Stimulated activated memory B cell treated with anti-CD40 and anti-IgM and Interleukin-4, amounts not matched to agents 10 μg/mL and 1 μg/mL and 100 μg/mL, for 72 hours (primary cell): ENCODE results near the gene SLC47A1.
A peak's percentile ranks its signal among the peaks of the same experiment; 100 is the strongest.
"Not testable (repeated sequence)": the region's sequence is repeated elsewhere in the genome, so short reads cannot be mapped to it uniquely, and the experiment has no call there.

Experiments used
- ATAC-seq: fragments of 150-1000 bp; cut with Tn5 transposase; 2 replicates; pipeline ENCODE4 v1.10.0; 2021
- H3K27ac Mint-ChIP-seq: one replicate; pipeline ENCODE4 v1.8.0; 2022; ENCODE audit warnings: mild to moderate bottlenecking, mixed read lengths
- H3K27me3 Mint-ChIP-seq: one replicate; pipeline ENCODE4 v1.8.0; 2022; ENCODE audit warnings: mixed read lengths
- H3K36me3 Mint-ChIP-seq: one replicate; pipeline ENCODE4 v1.8.0; 2022; ENCODE audit warnings: mixed read lengths
- H3K4me1 Mint-ChIP-seq: one replicate; pipeline ENCODE4 v1.8.0; 2022; ENCODE audit warnings: mixed read lengths
- H3K4me3 Mint-ChIP-seq: one replicate; pipeline ENCODE4 v1.8.0; 2022; ENCODE audit warnings: mild to moderate bottlenecking, moderate library complexity, mixed read lengths
- H3K9me3 Mint-ChIP-seq: one replicate; pipeline ENCODE4 v1.8.0; 2022; ENCODE audit warnings: mixed read lengths

The SLC47A1 gene

DNA sequence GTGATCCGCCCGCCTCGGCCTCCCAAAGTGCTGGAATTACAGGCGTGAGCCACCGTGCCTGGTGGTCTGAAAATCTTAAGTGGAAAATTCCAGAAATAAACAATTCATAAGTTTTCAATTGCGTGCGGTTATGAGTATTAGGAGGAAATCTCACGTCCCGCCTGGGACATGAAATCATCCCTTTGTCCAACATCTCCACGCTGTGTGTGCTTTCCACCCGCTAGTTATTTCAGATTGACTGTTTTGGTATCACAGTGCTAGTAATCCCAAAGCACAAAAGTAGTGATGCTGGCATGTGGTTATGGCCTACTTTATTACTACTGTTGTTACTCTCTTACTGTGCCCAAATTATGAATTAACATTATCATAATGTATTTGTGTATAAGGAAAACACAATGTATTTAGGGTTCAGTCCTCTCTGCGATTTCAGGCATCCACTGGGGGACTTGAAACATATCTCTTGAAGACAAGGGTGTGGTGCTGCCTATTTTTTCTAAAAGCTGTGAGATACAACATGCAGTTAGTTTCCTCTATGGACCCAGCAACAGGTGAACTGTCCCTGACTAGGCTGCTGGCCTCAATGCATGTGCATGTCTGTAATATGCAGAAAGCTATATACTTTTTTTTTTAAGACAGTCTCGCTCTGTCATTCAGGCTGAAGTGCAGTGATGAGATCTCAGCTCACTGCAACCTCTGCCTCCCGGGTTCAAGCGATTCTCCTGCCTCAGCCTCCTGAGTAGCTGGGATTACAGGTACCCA, 32.3 kb downstream of the SLC47A1 start:
- Mint-ChIP-seq H3K4me1 (peaks cover 23% of the 10 kb centered on the region), H3K36me3 (no peaks in the 10 kb centered on the region), H3K27ac (no peak overlapping the region), H3K27me3 (no peaks in the 10 kb centered on the region), H3K9me3 (no peaks in the 10 kb centered on the region), H3K4me3 (no peak overlapping the region)
- no peak for ATAC-seq

DNA sequence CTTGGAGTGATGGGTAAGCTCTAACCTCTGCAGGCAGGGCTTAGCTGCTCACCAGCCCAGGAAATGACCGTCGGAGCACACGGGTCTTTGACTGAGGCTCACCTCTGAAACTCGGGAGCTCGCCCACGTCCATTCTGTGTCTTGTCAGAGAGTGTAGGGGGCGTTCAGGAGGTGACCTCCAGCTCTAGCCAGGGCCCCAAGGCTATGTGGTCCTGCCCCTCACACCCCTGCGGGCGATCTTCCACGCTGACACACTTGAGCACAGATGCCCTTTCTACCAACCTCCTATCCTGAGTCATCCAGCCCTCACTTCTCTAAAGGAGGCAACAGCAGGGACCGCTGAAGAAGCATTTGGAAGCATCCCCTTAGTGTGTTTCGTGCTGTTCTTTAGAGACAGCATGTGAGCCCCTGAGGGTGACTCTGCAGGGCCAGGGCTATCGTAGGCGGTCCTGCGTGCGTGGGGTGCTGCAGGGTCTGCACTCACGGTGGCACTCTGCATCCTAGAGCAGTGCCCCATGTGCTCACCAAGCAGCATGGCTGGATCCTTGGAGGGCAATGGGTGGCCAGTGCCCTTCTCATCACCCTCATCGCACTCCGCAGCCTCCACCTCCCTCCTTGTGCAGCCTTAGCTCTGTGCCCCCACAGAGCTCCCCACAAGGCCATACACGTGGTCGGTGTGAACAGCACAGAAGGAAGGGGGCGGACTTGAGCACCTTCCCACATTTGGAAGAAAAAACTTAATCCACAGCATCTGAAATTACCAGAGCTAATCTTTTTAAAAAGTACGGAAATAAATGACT, 33.8 kb downstream of the SLC47A1 start:
- no peaks in the 10 kb centered on the region for H3K36me3 Mint-ChIP-seq
- H3K9me3 Mint-ChIP-seq, result no peaks in the 10 kb centered on the region
- H3K4me3 Mint-ChIP-seq, result no peak overlapping the region
- H3K27ac Mint-ChIP-seq, result no peak overlapping the region
- peaks cover 25% of the 10 kb centered on the region for H3K4me1 Mint-ChIP-seq
- H3K27me3 Mint-ChIP-seq, result no peaks in the 10 kb centered on the region
- ATAC-seq, result no peak

DNA sequence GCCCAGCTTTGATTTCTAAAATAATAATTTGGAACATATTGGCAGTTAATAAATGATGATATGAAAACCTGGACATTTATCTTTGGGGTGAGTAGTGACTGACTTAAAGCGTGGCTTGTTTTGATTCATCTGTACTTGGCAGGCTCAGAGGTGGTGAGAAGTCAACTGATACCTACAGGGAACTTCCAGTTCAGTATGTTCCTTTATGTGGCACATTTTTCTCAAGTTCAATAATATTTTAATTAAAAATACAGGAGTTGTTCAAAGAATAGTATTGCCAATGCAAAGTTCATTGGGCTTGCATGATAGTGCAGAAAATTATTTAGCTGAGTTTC, 34.3 kb downstream of the SLC47A1 start:
- Mint-ChIP-seq H3K4me3 (no peak overlapping the region), H3K27me3 (no peaks in the 10 kb centered on the region), H3K36me3 (no peaks in the 10 kb centered on the region), H3K27ac (no peak overlapping the region), H3K9me3 (no peaks in the 10 kb centered on the region), H3K4me1 (peaks cover 25% of the 10 kb centered on the region)
- ATAC-seq, result no peak

DNA sequence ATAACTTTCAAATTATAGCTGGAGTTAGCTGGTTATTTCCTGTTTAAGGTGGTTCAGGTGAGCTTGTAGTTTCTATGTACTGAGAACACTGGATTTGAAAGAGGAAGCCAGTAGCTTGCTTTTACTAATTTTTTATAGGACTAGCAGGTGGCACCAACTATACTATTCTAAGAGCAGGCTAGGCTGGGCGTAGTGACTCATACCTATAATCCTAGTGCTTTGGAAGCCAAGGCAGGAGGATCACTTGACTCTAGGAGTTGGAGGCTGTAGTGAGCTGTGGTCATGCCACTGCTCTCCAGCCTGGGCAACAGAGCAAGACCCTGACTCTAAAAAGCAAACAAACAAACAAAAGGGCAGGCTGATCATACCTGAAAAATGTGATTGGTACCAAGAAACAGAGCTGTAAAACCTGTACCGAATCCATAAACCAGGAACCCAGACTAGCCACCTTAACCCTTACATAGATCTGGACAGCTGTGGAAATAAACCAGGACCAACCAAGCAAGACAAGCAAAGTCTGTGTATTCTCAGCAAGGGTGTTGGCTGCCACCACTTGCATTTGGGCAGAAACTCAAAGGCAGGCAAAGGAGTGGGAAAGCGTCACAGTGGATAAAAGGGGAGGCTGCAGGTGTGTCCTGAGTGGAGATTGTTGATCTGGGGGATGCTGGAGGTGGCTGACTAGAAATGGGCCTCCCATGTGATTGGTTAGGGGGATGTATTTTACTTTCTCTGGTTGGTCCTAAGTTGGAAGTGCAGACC, 36.3 kb downstream of the SLC47A1 start:
- H3K36me3 Mint-ChIP-seq, result no peaks in the 10 kb centered on the region
- ATAC-seq, result peak; percentile 91
- peaks cover 25% of the 10 kb centered on the region for H3K4me1 Mint-ChIP-seq
- no peaks in the 10 kb centered on the region for H3K27me3 Mint-ChIP-seq
- peak overlapping the region; percentile 70 for H3K27ac Mint-ChIP-seq
- H3K9me3 Mint-ChIP-seq, result no peaks in the 10 kb centered on the region
- no peak overlapping the region for H3K4me3 Mint-ChIP-seq

DNA sequence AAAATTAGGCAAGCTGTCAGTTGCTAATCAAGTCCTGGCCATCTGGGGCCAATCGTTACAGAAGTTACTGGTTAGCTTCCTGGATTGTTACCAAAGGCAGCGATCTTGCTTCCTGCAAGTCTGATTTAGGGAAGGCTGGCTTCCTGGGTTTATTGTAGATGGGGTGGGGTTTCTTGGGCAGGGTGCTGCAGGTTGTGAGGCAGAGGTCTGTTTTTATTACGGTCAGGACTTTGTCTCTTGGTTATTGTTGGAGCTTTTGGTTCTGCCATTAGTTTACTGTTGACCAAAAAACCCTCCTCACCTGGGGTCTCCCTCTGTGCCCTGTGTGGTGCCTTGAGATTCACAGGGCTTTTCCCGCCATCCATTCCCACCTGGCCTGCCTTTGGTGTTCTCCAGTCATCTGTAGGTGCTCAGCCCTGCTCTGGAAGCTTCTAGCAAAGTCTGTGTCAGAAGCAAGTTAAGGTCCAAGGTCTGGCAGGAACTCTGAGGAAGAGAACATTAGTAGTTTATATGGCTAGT, 36.9 kb downstream of the SLC47A1 start:
- Mint-ChIP-seq H3K4me1 (peaks cover 25% of the 10 kb centered on the region), H3K27ac (peak overlapping the region; percentile 70), H3K9me3 (no peaks in the 10 kb centered on the region), H3K36me3 (no peaks in the 10 kb centered on the region), H3K4me3 (no peak overlapping the region), H3K27me3 (no peaks in the 10 kb centered on the region)
- ATAC-seq, result no peak

DNA sequence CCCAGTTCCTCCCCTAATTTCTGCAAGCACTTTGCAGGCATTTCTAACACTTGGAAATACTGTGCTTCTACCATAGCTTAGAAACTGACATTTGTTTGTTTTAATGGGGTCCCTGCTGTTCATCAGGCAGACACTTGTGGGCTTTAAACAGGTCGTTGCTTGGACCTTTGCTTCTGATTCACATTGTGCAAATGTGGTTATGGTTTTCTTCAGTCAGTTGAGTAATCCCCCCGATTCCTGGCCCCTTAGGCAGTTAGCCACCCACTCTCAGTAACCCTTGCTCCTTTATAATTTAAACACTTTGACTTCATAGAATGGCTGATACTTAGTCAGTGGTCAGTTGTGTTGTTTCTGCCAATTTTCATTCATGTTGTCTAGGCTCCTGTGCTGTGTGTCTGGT, 39.4 kb downstream of the SLC47A1 start:
- no peak for ATAC-seq
- Mint-ChIP-seq H3K4me3 (no peak overlapping the region), H3K4me1 (peaks cover 25% of the 10 kb centered on the region), H3K27me3 (no peaks in the 10 kb centered on the region), H3K27ac (no peak overlapping the region), H3K9me3 (no peaks in the 10 kb centered on the region), H3K36me3 (no peaks in the 10 kb centered on the region)

DNA sequence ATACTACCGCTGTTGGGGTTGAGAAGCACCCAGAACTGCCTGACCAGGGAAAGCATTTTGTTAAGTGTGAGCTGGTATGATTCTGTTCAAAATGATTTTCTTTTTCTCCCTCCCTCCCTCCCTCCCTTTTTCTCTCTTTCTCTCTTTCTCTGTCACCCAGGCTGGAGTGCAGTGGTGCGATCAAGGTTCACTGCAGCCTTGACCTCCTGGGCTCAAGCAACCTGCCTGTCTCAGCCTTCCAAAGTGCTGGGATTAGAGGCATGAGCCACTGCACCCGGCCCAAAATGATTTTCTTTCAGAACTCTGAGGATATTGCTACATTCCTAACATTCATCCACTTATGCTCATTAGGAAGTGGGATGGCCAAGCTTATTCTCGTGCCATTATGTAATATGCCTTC, 41.3 kb downstream of the SLC47A1 start:
- Mint-ChIP-seq H3K4me1 (peaks cover 12% of the 10 kb centered on the region), H3K4me3 (no peak overlapping the region), H3K27ac (no peak overlapping the region), H3K27me3 (peaks cover 16% of the 10 kb centered on the region), H3K9me3 (no peaks in the 10 kb centered on the region), H3K36me3 (no peaks in the 10 kb centered on the region)
- no peak for ATAC-seq

DNA sequence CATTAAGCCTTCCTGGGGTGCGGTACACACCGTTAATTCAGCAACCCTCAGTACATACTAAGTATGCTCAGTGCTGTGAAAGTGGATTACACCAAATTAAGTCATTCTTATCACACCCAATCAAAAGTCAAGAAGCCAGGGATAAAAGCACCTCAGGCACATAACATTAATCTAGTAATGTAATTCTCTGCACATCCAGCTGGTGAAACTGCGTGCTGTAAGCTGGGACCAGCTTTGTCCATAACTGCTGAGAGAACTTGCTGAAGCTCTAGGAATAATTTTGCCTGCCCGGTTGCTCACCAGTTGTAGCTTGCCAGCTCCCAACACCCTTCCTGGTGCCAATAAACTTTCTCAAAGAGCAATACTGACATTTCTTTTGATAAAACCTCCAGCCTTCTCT, 44.9 kb downstream of the SLC47A1 start:
- Mint-ChIP-seq H3K9me3 (no peaks in the 10 kb centered on the region), H3K27ac (no peak overlapping the region), H3K36me3 (no peaks in the 10 kb centered on the region), H3K27me3 (peaks cover 51% of the 10 kb centered on the region), H3K4me1 (no peaks in the 10 kb centered on the region), H3K4me3 (no peak overlapping the region)
- ATAC-seq, result no peak

DNA sequence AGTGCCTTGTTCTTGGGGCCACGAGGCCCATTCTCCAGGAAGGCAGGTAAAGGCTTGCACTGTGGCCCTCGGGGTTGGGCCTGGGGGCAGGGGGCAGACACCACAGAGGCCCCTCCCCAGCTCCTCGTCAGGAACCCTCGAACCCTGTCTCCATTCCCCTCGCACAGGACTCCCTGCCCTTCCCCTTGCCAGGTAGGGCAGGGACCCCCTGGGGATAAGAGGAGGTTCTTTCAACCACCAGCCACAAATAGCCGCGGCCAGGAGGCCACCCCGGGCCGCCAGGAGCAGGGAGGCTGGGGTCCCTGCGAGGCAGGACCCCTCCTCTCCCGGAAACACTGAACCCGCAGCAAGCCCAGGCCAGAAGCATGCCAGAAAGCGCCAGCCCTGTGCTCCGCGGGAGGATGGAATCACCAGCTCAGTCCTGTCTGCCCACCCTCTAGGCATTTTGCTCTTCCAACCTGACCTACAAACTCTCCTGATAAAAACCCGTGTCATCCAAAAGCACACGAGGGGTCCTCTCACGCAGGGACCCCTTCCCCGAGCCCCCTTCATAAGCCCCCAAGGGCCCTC, 45.6 kb downstream of the SLC47A1 start:
- Mint-ChIP-seq H3K4me3 (no peak overlapping the region), H3K27ac (no peak overlapping the region), H3K36me3 (no peaks in the 10 kb centered on the region), H3K27me3 (peaks cover 51% of the 10 kb centered on the region), H3K4me1 (no peaks in the 10 kb centered on the region), H3K9me3 (no peaks in the 10 kb centered on the region)
- no peak for ATAC-seq

DNA sequence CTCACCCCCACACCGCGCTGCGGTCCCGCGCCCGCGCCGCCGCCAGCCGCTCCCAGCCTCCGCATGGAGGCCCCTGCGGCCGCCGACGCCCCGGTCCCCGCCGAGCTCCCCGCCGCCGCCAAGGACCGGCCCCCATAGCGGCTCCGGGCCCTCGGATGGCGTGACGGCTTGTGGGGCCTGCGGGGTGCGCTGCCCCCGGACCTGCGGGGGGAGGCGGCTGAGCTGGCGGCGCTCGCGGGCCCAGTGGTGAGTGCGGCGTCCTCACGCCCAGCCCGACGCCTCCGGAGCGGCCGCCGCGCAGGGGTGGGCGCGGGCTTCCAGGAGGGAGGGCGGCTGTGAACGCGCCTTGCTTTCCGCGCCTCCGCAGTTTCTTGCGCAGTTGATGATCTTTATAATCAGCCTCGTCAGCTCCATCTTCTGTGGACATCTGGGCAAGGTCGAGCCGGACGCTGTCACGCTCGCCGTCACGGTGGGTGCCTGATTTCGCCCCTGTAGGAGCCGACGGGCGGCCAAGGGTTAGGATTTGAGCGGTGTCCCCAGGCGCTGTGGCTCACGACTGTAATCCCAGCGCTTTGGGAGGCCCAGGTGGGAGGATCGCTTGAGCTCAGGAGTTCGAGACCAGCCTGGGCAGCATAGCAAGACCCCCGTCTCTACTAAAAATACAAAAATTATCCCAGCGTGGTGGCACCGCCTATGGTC, 46.4 kb downstream of the SLC47A1 start:
- ATAC-seq, result no peak
- Mint-ChIP-seq H3K4me1 (no peaks in the 10 kb centered on the region), H3K27ac (no peak overlapping the region)

DNA sequence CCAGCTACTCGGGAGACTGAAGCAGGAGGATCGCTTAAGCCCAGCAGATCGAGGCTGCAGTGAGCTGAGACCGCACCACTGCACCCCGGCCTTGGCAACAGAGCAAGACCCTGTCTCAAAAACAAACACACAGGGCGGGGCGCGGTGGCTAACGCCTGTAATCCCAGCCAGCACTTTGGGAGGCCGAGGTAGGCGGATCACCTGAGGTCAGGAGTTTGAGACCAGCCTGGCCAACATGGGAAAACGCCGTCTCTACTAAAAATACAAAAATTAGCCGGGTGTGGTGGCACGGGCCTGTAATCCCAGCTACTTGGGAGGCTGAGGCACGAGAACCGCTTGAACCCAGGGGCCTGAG, 46.9 kb downstream of the SLC47A1 start:
- not testable (repeated sequence) for ATAC-seq, H3K27ac Mint-ChIP-seq, H3K4me3 Mint-ChIP-seq, H3K9me3 Mint-ChIP-seq, H3K36me3 Mint-ChIP-seq, H3K4me1 Mint-ChIP-seq
- H3K27me3 Mint-ChIP-seq, result peaks cover 51% of the 10 kb centered on the region

More for the DNA sequence above, 46.4 kb downstream of the SLC47A1 start:
- no peaks in the 10 kb centered on the region for H3K9me3 Mint-ChIP-seq
- no peaks in the 10 kb centered on the region for H3K36me3 Mint-ChIP-seq
- peaks cover 51% of the 10 kb centered on the region for H3K27me3 Mint-ChIP-seq
- peak overlapping the region; percentile 55 for H3K4me3 Mint-ChIP-seq

DNA sequence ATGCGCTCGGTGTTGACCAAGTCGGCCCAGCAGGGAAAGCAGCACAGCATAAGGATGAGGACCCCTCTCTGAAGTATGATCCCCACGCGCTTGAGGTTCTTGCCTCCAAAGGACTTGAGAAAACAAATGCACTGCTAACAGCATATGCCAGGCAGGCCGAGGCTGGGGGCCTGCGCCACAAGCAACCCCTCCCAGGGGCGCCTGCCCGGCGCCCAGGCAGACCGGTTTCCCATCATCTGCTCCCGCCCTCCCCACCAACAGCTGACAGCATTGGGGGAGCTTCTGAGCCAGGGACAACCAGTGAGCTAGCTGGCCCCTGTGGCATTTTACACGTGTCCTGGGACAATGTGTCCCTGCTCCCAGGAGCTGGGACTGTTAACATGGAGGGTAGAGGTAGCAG, 48.5 kb downstream of the SLC47A1 start:
- peaks cover 51% of the 10 kb centered on the region for H3K27me3 Mint-ChIP-seq
- H3K4me1 Mint-ChIP-seq, H3K4me3 Mint-ChIP-seq, H3K27ac Mint-ChIP-seq, ATAC-seq, H3K9me3 Mint-ChIP-seq, H3K36me3 Mint-ChIP-seq: not testable (repeated sequence)

DNA sequence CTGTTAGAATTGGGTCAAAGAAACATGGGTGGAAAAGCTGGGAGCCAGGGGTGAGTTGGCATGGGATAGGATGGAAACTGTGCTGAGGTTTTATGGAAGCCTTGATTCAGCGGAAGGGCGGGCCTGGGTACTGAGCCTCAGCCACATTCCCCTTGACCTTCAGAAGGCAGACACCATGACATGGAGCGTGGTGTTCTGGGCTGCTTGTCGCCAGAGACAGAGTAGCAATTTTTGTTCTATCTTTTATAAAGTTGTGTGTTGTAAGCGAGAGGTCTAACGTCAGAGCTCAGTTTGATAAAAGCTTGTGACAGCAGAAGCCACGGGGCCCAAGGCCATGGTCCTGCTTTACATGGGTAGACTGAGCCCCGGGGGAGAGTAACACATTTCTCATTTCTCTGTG, 50.2 kb downstream of the SLC47A1 start:
- H3K27me3 Mint-ChIP-seq, result peaks cover 46% of the 10 kb centered on the region

DNA sequence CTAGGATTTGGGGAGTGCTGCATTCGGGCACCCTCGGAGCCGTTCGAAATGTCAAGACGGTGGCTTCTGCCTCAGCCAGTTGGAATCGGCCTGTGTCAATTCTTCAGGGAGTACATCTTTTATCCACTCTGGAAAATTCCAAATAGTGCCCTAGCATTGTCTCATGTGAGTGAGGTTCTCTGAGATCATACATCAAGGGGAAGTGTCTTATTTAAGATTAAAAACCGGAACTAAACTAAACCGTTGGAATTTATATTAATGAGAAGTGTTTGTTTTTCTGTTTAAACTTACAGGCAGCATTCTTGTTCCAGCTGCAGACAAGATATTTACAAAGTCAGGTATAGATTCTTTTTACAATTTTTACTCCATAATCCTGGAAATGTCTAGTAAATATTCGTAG, 56.8 kb downstream of the SLC47A1 start:
- no peaks in the 10 kb centered on the region for H3K9me3 Mint-ChIP-seq

More for the DNA sequence above, 50.2 kb downstream of the SLC47A1 start:
- Mint-ChIP-seq H3K4me1 (no peaks in the 10 kb centered on the region), H3K9me3 (no peaks in the 10 kb centered on the region), H3K4me3 (no peak overlapping the region), H3K36me3 (no peaks in the 10 kb centered on the region), H3K27ac (no peak overlapping the region)
- ATAC-seq, result no peak

More for the DNA sequence above, 56.8 kb downstream of the SLC47A1 start:
- Mint-ChIP-seq H3K4me1 (no peaks in the 10 kb centered on the region), H3K36me3 (no peaks in the 10 kb centered on the region), H3K4me3 (no peak overlapping the region), H3K27ac (no peak overlapping the region), H3K27me3 (peaks cover 14% of the 10 kb centered on the region)
- no peak for ATAC-seq
